Lung microvascular endothelial cell (primary cell): ENCODE data around the gene RNF144B. TPM values are rescaled to one million over a fixed set of nuclear protein-coding genes. Genes with fewer than 3 reads are reported as not detected.

Source experiments
- DNase-seq, 2 donors: peaks; one replicate each; pipeline versions ENCODE4 v3.0.0 to v3.0.0-alpha.2; 2010; ENCODE audit warnings: low read depth in 2 of 2
- total RNA-seq: library from RNA; depleted of rRNA; stranded (reverse); fragments of >200 nt; gene quantifications from 2 replicates; pipeline ENCODE4 v1.2.1, GENCODE V29; 2014

RNF144B gene
- total RNA-seq, 1 donor from 2014 or later: 10.3 TPM

DNA sequence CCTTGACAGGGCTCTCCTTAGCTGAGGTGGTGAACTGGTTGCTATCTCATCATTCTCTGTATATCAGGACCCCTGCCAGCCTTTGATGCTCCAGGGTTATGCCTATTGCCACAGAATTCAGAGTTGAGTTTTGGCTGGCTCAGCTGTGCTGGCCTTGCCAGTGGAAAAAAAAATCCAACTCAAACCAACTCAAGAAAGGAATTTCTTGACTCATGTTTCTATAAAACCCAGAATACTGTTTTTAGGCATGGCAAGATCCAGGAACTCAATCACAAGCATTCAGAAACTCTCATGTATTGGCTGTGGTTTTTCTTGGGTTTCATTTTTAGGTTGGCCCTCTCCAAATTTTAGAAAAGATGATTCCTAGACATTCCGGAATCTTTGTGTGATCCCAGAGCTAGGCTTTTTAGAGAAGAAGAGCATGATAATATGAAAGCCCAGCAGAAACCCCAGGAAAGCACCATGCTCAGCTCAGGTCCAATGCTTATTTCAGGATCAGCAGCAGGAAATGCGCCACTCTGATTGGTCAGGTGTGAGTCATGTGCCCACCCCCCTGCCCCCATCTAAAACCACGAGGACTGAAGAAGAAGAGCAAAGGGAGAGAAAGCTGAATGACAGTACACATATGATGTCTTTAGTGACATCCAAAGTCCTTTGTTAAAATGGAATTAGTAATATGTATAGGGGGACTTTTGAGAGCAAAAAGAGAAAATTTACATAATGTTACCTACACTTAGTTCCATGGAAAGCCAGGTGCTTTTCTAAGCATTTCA, 122.9 kb downstream of the RNF144B start:
- no peak for DNase-seq

DNA sequence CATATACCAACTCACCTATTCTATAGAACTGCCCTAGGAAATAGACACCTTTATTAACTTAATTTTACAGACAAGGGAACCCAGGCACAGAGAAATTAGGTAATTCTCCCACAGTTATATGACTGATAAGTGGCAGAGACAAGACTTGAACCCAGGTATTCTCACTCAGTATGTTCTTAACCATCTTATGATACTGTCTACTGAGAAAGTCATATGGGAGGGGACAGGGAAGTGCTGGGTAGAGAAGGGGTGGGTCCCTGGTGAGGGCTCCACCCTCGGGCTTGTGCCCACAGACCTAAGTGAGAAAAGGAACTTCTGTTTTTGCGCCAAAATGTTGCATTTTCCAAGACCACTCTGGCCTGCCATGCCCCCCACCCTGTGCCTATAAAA, 123.5 kb downstream of the RNF144B start:
- no peak for DNase-seq

DNA sequence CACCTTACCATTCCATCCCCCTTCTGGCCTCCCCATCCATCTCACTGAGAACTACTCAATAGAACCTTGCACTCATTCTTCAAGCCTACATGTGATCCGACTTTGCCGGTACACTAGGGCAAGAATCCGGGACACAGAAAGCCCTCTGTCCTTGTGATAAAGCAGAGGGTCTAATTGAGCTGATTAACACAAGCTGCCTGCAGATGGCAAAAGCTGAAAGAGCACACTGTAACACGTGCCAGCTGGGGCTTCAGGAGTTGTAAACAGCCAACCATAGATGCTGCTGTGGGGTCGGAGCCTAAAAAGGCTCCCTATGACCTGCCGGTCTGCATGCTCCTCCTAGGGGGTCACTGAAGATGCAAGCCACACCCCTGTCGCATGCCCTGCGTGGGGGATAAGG, 124.1 kb downstream of the RNF144B start:
- DNase-seq: no peak

DNA sequence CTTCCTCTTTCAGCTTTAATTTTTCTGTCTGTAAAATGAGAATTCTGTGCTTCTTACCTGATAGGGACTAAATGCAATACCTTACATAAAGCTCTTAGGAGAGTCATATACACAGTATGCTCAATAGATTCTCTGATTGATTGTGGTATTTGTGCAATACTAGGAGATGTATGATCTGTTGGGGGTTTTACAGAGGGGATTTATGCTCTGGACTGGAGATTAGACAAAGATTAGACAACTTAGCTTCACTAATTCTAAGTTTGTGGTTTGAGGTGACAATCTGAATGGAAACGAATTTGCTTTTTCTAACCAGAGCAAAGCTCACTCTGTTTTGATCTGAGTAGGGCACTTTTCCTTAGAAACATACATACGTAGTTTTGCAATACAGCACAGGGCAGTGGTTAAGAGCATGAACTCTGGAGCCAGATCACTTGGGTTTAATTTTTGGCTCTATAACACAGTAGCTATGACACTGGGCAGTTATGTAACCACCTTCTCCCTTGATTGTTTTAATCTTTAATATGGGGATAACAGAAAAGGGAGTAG, 126.2 kb downstream of the RNF144B start:
- DNase-seq: no peak

DNA sequence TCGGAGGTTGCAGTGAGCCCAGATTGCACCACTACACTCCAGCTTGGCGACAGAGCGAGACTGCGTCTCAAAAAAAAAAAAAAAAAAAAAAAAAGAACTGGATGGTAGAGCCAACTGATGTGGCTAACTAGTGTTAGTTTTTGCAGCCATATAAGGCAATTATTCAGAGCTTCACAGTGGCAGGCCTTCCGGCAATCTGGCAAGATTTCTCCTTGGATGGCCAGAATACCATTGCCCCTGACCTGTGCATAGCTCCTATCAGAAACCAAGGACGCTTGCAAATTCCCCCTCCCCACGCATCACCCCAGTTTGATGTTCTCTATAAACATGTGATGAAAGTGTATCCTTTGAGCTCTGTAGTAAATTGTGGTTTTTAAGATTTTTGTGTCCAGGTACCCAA, 127.0 kb downstream of the RNF144B start:
- no peak for DNase-seq

DNA sequence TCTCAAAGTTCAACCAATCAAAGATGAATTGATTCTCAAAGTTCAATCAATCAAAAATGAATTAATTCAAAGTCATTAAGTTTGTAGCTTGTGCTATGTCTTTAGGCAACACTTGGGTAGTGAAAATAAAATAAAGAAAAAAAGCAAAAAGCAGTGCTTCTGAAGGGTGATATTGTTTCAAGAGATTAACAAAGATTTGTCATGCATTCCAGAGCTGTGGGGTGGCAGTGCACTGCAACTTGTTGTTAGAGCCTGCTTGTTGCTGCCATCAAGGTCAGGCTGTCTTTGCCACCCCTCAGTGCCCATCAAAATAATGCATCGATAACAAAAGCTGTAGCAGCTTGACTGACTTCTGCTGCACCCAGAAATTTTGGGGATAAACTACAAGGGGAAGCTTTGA, 128.6 kb downstream of the RNF144B start:
- DNase-seq: no peak

Other genes starting within 250 kb of the RNF144B start
- gene TPMT, start 232.3 kb upstream of the RNF144B start, total RNA-seq: 8.7 and 10.1 TPM in 2 replicates
- 4.1 and 6.0 TPM in 2 replicates for gene KDM1B, start 231.9 kb upstream of the RNF144B start, total RNA-seq
- 77.6 and 84.5 TPM in 2 replicates for gene DEK, start 122.8 kb upstream of the RNF144B start, total RNA-seq